ENCODE results near the gene SCD5.

Gene SCD5

DNA sequence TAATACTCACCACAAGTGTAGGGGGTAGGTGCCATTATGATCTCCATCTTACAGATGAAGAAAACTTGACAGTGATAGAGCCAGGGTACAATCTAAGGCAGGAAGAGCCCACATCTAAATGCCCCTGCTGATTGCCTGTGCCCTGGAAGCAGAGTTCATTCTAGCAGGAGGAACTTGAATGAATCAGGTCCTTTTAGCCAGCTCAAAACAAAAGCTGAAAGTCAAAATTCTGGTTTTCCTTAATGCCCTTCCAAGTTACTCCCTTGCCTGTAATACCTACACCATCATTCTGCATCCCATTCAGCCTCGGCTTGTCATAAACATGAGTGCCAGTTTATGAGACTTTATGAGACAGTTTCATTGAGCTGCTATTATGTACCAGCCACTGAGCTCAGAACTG lies 89.6 kb downstream of the SCD5 start:
- Histone ChIP-seq H3F3A (ENCODE audit: insufficient read depth, low read length) (no peaks in the 10 kb centered on the region), H2AFZ (ENCODE audit: low read length) (no peak overlapping the region), H3K9me3 (ENCODE audit: low read length) (no peaks in the 10 kb centered on the region), H3K4me1 (ENCODE audit: insufficient read depth, low read length, severe bottlenecking) (no peaks in the 10 kb centered on the region), H3K36me3 (ENCODE audit: insufficient read depth, low read length) (no peaks in the 10 kb centered on the region), H3K27me3 (ENCODE audit: insufficient read depth, low read length) (no peaks in the 10 kb centered on the region), H3K4me3 (ENCODE audit: low read depth, low read length, poor library complexity, severe bottlenecking) (no peak overlapping the region), H3K79me2 (ENCODE audit: insufficient read depth, low read length) (no peaks in the 10 kb centered on the region), H4K20me1 (ENCODE audit: insufficient read depth, low read length) (no peaks in the 10 kb centered on the region), H3K4me2 (ENCODE audit: low read length) (no peak overlapping the region), H3K9ac (ENCODE audit: low read length) (no peak overlapping the region), H3K9me2 (ENCODE audit: low read depth, low read length) (no peaks in the 10 kb centered on the region), H3K27ac (ENCODE audit: low read depth, low read length, poor library complexity, severe bottlenecking) (no peak overlapping the region)
- TF ChIP-seq EZH2 (IDR thresholded peaks at IDR 0.05; ENCODE audit: borderline replicate concordance, low read length), result no peak
- TF ChIP-seq, protein P1, sequence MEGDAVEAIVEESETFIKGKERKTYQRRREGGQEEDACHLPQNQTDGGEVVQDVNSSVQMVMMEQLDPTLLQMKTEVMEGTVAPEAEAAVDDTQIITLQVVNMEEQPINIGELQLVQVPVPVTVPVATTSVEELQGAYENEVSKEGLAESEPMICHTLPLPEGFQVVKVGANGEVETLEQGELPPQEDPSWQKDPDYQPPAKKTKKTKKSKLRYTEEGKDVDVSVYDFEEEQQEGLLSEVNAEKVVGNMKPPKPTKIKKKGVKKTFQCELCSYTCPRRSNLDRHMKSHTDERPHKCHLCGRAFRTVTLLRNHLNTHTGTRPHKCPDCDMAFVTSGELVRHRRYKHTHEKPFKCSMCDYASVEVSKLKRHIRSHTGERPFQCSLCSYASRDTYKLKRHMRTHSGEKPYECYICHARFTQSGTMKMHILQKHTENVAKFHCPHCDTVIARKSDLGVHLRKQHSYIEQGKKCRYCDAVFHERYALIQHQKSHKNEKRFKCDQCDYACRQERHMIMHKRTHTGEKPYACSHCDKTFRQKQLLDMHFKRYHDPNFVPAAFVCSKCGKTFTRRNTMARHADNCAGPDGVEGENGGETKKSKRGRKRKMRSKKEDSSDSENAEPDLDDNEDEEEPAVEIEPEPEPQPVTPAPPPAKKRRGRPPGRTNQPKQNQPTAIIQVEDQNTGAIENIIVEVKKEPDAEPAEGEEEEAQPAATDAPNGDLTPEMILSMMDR (IDR thresholded peaks at IDR 0.05; ENCODE audit: low read length), result no peak

DNA sequence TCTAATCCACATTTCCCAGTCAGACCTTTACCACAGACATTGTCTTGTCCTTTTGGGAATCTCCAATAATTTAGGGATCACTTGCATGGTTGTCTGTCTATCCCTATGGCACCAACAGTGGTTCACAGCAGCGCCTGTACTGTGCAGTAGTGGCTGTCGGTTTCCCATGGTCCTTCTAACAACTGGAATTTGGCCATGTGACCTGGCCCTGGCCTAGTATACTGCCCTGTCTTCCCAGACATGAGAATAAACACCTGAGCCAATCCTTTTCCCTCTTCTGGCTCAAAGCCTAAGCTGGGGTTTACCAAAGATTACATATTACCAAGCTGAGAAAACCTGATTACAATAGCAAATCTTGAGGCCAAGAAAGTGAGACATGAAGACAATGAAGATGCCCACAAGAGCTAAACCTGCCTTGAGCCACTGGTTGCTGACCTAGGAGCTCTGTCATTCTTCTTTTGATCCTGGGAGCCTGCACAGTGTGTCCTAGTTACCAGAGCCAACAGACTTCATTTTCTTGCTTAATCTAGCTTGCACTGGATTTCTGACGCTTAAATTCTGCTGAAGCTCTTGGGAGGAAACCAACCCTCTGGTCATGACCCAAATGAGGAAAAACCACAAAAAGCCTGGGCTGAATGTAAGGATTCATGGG lies 92.1 kb downstream of the SCD5 start:
- no peak overlapping the region for H3K4me3 ChIP-seq (ENCODE audit: low read depth, low read length, poor library complexity, severe bottlenecking)
- TF ChIP-seq EZH2 (IDR thresholded peaks at IDR 0.05; ENCODE audit: borderline replicate concordance, low read length), result no peak
- TF ChIP-seq, protein P1 (IDR thresholded peaks at IDR 0.05; ENCODE audit: low read length), result no peak
- H2AFZ ChIP-seq (ENCODE audit: low read length), result no peak overlapping the region
- no peak overlapping the region for H3K27ac ChIP-seq (ENCODE audit: low read depth, low read length, poor library complexity, severe bottlenecking)
- no peaks in the 10 kb centered on the region for H3K79me2 ChIP-seq (ENCODE audit: insufficient read depth, low read length)
- no peak overlapping the region for H3K9ac ChIP-seq (ENCODE audit: low read length)
- no peaks in the 10 kb centered on the region for H3K9me3 ChIP-seq (ENCODE audit: low read length)
- H3K27me3 ChIP-seq (ENCODE audit: insufficient read depth, low read length), result no peaks in the 10 kb centered on the region
- H3K4me2 ChIP-seq (ENCODE audit: low read length), result no peak overlapping the region
- no peaks in the 10 kb centered on the region for H3K9me2 ChIP-seq (ENCODE audit: low read depth, low read length)
- no peaks in the 10 kb centered on the region for H3K4me1 ChIP-seq (ENCODE audit: insufficient read depth, low read length, severe bottlenecking)
- H3F3A ChIP-seq (ENCODE audit: insufficient read depth, low read length), result no peaks in the 10 kb centered on the region
- H4K20me1 ChIP-seq (ENCODE audit: insufficient read depth, low read length), result no peaks in the 10 kb centered on the region
- no peaks in the 10 kb centered on the region for H3K36me3 ChIP-seq (ENCODE audit: insufficient read depth, low read length)

DNA sequence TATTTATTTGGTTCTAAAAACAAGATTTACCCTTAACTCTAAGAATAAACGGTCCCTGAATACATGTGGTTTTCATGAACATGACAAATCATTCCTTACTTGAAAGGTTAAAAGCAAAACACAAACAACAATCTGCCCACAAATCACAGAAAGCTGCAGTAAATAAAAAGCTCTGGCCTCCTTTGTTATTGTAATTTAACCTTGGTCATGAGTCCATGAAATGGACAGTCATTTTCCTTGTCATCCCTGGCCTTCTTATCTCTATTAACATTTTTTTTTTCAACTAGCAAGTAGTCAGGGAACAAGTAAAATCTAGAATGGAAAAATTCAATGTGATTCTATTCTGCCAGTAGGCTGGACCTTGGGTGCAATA lies 92.7 kb downstream of the SCD5 start:
- Histone ChIP-seq H3K27ac (ENCODE audit: low read depth, low read length, poor library complexity, severe bottlenecking) (no peak overlapping the region), H3K27me3 (ENCODE audit: insufficient read depth, low read length) (no peaks in the 10 kb centered on the region), H3K4me1 (ENCODE audit: insufficient read depth, low read length, severe bottlenecking) (no peaks in the 10 kb centered on the region), H3K4me2 (ENCODE audit: low read length) (no peak overlapping the region), H4K20me1 (ENCODE audit: insufficient read depth, low read length) (no peaks in the 10 kb centered on the region), H3K4me3 (ENCODE audit: low read depth, low read length, poor library complexity, severe bottlenecking) (no peak overlapping the region), H3K9me2 (ENCODE audit: low read depth, low read length) (no peaks in the 10 kb centered on the region), H3K79me2 (ENCODE audit: insufficient read depth, low read length) (no peaks in the 10 kb centered on the region), H2AFZ (ENCODE audit: low read length) (no peak overlapping the region), H3K9ac (ENCODE audit: low read length) (no peak overlapping the region), H3K9me3 (ENCODE audit: low read length) (no peaks in the 10 kb centered on the region), H3F3A (ENCODE audit: insufficient read depth, low read length) (no peaks in the 10 kb centered on the region), H3K36me3 (ENCODE audit: insufficient read depth, low read length) (no peaks in the 10 kb centered on the region)
- no peak for TF ChIP-seq EZH2 (IDR thresholded peaks at IDR 0.05; ENCODE audit: borderline replicate concordance, low read length)
- TF ChIP-seq, protein P1 (IDR thresholded peaks at IDR 0.05; ENCODE audit: low read length), result no peak
